ENCODE results near the gene KIF3A. TPM values are rescaled to one million over a fixed set of nuclear protein-coding genes. Genes with fewer than 3 reads are reported as not detected.

KIF3A gene
- polyA plus RNA-seq, 4 donors, result 11.3 to 27.4 (median 23.5) TPM

DNA sequence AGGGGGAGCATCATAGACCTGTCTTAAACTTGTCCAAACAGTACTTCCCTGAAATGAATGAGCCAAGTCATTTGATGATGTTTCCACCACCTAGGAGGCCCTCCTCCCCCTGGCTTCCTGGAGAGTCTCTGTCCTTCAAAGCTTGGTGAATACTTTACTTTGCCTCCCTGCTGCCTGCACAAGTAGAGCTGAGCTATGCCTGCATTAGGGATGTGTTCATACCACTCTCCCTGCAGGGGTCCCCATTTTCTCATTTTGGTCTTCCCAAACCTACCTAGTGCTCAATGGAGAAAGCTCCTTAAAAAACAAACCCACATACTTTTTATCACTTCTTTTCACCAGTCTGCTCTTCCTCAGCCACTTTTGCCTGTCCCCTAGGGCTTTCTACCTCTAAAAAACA, 17.6 kb upstream of the KIF3A start:
- DNase-seq (ENCODE audit: low read depth in 4 of 4, low spot score in 3 of 4), result no peak

DNA sequence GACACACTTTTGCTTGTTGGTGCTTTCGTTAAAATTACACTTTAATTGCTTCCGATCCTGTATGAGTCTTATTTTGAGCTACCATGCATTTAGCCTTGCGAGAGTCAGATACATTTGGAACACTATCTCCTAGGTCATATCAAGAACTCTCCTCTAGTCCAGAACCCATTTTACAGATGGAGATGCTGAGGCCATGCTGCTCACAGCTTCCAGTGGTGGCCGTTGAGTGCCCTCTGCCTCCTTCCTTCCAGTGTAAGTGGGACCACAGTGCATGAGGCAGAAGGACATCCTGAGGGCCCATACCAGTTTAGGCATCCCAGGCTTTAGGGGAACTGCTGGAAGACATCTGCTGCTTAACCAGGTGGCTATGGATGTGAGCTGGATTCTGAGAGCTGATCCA, 16.8 kb upstream of the KIF3A start:
- no peak for DNase-seq (ENCODE audit: low read depth in 4 of 4, low spot score in 3 of 4)

DNA sequence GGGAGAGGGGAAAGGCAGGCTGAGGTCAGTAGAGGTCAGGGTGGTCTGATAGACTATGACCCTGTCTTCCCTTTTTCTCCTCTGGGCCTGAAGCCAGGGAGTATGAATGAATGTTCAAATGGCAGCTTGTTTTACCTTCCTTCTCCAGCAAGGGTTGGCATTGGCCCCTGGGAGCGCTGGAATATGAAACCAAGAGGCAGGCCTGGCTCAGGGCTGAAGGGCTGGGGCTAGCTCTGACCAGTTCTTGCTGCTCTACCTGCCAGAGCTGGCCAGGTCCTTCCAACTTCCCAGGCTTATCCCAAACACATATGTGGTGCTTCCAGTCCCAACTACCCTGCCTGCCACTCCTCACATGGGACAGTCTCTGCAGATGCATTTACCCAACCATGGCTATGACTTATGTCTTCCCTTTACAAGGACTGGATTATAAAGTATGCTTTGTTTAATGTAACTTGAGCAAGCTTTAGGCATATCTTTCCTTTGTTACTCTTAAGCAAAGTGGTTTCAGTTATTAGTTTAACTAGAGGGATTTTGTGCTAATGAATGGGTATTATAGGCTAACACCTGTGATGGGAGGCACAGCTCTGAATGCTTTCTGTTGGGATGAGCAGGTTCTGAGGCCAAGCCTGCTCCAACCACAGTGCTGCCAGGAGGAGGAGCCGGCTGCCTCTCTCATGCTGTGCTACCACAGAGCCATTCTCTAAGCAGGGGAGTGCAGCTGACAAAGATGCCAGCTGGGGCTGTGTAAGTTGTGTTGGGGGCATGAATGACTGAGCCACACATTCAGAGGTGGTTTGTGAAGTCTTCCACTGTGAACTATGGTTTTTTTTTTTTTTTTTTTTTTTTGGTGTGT, 16.0 kb upstream of the KIF3A start:
- DNase-seq (ENCODE audit: low read depth in 4 of 4, low spot score in 3 of 4), result no peak

DNA sequence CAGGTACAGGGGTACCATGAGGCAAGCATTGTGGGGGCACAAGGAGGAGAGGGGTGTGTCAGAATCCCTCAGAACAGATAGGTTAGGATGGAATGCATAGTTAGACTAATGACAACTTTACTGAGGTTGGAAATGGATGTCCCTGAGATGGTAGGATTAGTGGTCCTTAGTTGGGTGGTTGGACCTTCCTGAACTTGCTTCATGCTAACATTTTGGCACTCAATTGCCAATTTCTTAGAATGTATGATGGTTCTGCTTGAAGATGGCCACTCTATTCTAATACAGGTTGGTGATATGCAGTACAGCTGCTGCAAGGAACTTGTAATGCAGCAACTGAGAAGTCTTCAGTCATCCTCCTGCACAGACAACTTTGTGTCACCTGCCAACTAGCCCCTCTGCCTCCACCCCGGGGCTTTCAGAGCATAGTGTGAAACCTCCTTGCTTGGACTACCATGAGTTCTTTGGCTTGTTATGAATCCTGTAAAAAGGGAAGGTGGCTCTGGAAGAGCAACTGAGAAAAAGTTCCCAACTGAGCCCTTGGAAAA, 15.3 kb upstream of the KIF3A start:
- no peak for DNase-seq (ENCODE audit: low read depth in 4 of 4, low spot score in 3 of 4)

DNA sequence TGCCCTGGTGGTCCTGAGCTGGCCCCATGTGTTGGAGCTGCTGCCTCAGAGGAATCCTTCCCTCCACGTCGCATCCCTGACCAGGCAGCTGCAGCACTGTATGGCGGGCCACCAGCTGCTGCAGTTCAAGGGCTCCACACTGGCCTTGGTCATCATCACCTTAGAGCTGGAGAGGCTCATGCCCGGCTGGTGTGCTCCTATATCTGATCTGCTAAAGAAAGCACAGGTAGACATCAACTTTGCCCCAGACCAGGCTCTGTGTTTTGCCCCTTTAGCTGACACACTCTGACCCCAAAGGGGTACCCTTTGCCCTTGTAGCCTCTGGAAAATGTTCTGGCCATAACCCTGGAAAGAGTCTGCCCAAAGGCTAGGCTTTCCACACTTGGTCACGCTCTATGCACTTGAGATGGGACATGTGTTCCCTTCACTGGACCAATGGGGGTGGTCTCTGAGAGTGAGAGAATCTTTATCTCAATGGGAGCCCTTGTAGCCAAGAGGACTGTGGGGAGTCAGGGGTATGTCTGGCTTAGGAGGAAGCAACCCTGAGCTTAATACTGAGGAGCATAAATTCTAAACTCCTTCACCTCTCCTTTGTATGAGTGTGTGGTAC, 14.7 kb upstream of the KIF3A start:
- no peak for DNase-seq (ENCODE audit: low read depth in 4 of 4, low spot score in 3 of 4)

DNA sequence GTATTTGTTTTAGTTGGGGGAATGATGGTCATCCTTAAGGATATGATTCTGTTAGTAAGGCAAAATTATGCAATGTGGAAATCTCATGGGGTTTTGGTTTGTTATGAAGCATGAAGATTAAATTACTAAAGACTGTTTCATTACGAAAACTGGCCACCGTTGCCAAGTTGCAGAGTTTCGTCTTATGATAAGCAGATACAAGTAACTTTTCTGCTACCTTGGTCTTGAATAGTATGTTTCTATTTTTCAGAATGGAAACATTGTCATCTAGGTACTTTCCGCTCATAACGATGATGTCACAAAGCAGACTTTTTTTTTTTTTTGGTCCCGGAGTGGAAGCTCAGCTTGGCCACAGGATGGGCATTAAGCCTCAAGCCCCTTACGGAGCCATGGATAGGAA, 14.1 kb upstream of the KIF3A start:
- DNase-seq (ENCODE audit: low read depth in 4 of 4, low spot score in 3 of 4), result no peak

DNA sequence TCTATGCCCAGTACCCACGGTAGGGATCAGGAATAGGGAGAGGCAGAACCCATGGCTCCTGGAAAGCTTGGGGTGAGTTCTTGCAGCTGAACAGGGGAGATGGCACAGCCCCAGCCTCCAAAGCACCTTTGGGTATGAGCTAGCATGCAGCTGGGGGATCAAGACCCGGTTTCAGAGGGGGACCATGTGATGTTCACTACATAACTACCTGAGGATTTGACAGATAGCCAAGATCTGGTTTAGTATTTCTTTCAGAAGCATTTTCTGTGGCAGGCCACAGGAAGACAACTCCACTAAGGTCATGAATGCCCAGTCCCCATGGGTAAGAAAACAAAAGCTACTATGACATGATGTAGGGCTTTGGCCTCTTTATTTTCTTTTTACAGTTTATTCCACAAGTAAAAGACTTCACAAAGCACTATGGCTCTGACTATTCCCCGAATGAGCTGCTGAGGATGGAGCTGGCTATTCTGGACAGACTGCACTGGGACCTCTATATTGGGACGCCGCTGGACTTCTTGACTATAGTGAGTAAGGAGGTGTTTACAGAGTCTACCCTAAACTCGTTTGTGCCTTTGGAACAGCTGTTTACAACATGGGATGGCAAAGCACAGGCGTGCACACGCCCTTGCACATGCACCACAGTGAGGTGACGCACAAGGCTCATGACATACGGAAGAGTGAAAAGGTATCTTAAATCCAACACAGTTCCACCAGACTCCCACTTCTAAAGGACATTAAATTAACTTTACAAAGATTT, 13.3 kb upstream of the KIF3A start:
- no peak for DNase-seq (ENCODE audit: low read depth in 4 of 4, low spot score in 3 of 4)

DNA sequence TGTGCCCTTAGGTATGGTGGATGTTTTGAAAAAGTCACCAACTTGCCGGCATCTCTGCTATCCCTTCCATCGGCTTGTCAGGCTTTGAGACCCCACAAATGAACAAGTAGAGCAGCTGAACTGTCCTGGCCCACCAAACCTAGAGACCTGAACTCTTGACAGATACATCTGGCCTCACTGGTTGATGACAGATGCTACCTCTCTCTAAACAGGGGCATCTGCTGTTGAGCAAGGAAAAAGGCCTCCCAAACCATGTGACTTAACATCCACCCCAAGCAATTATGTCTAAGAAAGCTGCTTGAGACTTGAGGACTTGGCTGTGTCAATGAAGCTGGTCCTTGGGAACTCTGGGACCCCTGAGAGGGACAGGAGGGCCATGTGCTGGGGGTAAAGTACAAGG, 12.2 kb upstream of the KIF3A start:
- no peak for DNase-seq (ENCODE audit: low read depth in 4 of 4, low spot score in 3 of 4)

DNA sequence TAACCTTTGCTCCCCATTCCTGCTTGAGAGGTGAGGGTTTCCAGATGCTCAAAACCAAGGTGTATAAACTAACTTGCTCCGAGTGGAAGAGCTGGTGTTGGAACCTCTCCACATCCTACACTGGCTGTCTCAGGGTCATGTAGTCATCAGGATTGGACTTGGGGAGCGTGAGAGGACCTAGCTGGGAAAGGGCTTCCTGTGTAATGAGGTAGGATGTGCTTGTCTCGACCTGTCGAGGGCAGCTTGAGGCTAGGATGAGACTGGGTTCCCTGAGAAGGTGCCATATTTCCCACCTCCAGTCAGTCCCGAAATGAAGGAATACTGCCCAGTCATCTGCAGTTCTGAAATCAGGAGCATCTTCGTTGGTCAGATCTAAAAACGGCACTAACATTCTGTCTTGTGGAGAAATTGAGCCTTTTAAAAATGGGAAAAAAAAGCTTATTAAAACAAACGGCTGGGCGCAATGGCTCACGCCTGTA, 11.2 kb upstream of the KIF3A start:
- DNase-seq (ENCODE audit: low read depth in 4 of 4, low spot score in 3 of 4), result no peak

DNA sequence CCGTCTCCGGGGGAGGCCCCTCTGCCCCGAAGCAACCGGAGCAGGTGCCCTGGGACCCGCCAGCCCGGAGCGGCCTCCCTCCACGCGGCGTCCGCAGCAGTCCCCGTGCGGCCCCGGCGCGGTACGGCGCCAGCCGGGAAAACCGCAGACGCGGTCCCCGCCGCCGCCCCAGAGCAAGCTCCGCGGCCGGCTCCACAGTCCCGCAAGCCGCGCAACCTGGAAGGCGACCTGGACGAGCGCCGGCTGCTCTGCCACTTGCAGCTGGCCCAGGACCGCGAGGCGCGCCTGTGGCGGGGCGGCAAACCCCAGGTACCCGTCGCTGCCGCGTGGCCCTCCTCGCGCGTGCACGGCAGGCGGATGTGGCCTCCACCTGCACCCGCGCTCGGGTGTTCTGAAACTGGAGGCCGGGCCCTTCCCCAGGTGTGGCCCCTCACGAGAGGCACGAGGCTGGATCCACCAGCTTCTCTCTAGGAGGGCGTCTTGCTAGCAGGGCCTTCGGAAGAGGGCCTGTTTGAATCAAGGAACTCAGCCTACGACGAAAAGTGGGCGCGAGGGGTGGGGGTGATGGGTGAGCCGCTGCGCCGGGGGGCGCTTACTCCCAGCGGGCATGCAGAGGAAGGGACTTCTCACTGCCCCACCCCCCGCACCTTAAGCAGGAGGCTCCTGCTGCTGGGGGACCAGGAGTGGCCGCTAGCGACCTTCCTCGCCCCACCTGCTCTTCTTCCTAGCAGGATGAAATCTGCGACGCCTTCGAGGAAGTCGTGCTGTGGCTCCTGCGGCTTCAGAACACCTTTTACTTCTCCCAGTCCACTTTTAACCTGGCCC, 10.5 kb upstream of the KIF3A start:
- DNase-seq (ENCODE audit: low read depth in 4 of 4, low spot score in 3 of 4), result no peak

DNA sequence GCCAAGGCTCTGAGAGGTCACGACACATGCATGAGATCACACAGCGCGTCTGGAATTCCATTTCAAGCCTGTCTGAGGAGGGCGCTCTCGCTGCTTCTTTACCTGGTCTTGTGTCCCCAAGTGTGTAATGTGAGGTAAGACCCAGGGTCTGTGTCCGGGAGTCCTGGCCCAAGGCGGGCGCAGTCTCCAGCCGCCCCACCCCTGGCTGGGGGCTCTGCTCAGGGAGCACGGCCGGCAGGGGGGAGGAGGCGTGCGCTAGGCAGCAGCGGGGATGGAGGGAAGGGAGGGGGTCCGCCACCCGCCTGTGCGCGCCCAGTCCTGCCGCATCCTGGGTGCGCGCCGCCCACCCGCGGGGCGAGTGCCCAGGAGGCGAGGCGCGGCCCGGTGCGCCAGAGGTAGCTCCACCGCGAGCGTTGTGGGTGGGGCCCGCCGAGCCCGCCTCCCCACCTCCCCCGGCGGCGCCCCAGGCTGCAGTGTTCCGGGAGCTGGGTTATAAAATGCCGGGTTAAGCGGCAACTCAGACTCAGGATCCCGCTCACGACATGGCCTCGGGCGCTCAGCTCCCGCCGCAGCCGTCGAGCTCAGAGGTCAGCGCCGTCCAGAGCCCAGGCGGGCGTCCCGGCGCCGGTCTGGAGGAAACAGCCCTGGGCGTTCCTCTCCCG, 9.7 kb upstream of the KIF3A start, which contains the start of gene CCNI2:
TSS of gene CCNI2 (plus strand) at position 473 of the 662 bp plus-strand sequence. CDS start at position 543, 70 bp downstream.
- DNase-seq (ENCODE audit: low read depth in 4 of 4, low spot score in 3 of 4), result no peak

DNA sequence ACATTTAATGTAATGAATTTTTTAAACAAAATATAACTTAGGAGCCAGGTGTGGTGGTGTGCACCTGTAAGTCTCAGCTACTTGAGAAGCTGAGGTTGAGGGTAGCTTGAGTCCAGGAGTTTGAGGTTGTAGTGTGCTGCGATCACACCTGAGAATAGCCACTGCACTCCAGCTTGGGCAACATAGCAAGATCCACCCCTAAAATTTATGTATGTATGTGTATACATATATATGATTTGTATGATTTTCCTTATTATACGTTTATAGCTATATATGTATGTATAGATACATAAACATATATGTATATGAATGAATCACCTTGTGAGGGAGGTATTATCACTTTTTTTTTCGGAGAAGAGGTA, 9.2 kb upstream of the KIF3A start:
- no peak for DNase-seq (ENCODE audit: low read depth in 4 of 4, low spot score in 3 of 4)

DNA sequence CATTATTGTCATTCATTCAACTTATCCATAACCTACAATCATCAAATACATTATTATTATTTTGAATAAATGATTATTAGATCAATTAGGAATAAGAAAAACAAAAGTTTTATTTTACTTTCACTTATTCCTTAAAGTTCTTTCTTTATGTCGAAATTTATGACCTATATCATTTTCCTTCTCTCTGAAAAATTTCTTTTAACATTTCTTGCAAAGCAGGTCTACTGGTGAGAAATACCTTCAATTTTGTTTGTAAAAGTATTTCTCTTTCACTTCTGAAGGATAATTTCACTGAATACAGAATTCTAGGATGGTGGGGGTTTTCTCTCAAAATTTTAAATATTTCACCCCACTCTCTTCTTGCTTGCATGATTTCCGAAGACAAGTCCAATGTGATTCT, 7.3 kb upstream of the KIF3A start:
- no peak for DNase-seq (ENCODE audit: low read depth in 4 of 4, low spot score in 3 of 4)

DNA sequence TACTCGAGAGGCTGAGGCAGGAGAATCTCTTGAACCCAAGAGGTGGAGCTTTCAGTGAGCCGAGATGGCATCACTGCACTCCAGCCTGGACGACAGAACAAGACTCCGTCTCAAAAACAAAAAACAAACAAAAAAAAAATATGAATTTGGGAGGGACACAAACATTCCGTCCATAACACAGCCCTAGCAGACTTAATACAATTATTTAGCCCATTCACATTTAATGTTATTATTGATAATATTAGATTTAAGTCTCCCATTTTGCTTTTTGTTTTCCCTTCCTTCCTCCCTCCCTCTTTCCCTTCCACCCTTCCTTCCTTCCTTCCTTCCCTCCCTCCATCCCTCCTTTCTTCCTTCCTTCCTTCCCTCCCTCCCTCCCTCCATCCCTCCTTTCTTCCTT, 5.3 kb upstream of the KIF3A start:
- DNase-seq (ENCODE audit: low read depth in 4 of 4, low spot score in 3 of 4), result no peak

DNA sequence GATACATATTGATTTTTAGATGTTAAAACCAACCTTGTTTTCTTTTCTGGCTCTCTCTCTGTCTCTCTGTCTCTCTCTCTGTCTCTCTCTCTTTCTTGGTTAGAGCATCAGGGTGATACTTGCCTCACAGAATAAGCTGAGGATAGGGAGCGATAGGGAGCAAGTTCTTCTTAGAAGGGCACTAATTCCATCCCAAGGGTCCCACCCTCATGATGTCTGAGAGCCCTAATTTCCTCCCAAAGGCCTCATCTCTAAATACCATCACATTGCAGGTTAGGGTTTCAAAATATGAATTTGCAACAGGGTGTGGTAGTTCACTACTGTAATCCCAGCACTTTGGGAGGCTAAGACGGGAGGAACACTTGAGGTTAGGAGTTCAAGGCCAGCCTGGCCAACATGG, 4.8 kb upstream of the KIF3A start:
- no peak for DNase-seq (ENCODE audit: low read depth in 4 of 4, low spot score in 3 of 4)

DNA sequence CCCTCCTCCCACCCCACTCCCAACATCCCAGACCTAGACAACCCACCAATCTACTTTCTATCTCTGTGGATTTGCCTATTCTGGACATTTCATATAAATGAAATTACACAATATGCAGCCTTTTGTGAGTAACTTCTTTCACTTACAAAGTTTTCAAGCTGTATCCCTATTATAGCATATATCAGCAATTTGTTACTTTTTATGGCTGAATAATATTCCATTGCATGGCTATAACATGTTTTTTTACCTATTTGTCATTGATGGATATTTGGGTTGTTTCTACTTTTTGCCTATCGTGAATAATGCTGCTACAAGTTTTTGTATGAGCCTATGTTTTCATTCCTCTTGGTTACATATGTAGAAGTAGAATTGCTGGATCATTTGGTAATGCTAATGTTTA, 1.9 kb upstream of the KIF3A start:
- no peak for DNase-seq (ENCODE audit: low read depth in 4 of 4, low spot score in 3 of 4)

DNA sequence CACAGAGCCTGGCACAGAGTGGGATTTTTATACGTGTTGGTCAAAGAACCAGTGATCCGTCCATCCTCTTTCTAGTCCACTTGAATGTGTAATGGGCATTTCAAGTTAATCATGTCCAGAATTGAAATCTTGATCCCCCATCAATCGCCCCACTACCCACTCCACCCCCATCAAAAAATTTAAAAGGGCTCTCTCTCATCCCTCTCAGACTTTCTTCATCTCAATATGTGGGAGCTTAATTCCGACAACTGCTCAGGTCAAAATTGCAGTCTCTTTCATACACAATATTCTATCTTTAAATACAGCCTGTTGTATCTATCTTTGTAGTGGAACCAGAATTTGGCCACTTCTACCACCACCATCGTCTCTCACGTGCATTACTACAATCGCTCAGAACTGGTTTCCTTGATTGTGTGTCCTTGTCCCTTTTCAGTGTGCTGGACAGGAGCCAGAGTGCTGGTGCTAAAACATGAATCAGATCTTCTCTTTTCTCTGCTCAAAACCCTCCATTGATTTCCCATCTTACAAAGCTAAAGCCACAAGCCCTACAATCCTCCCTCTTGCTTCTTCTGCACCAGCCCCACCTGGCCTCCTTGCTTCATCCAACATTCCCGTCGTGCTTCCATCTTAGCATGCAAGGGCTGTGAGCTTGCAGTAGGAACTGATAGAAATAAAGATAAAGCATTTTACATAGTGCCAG, 786 bp upstream of the KIF3A start:
- no peak for DNase-seq (ENCODE audit: low read depth in 4 of 4, low spot score in 3 of 4)

DNA sequence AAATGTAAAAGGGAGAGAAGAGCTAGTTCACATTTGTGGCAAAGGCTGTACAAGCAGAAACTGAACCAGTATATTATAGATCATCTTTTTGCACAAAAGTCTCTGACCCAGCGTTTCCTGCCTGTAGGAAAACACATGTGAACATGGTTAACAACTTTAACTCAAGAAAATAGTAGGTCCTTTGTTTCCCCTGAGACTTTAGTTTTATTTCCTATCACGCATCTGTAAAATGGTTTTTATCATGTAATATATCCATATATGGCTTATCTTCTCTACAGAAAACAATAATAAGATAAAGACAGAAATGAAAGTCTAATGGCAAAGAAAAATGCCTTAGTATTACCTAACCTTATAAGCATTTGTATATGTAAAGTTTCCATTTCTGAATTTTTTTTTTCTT, 2.7 kb downstream of the KIF3A start:
- no peak for DNase-seq (ENCODE audit: low read depth in 4 of 4, low spot score in 3 of 4)

DNA sequence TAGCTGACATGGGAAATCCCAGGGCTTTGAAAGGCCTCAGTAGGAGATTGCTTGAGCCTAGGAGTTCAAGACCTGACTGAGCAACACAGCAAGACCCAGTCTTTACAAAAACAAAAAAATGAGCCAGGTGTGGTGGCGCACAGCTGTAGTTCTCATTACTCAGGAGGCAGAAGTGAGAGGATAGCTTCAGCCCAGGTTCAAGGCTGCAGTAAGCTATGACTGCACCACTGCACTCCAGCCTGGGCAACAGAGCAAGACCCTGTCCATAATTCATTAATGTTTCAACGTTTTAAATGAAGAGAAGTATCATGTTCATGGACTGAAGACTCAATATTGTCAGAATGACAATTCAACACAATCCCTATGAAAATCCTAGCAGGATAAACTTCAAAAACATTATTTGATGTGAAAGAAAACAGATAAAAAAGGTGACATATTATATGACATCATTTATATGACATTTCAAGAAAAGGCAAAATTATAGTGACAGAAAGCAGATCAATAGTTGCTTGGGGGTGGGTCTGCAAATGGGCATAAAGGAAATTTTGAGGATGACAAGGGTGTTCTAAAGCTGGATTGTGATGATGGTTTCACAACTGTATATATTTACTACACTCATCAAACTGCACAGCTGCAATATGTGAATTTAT, 3.7 kb downstream of the KIF3A start:
- no peak for DNase-seq (ENCODE audit: low read depth in 4 of 4, low spot score in 3 of 4)

Data from left renal pelvis (tissue), 4 donors.